GM12878 (cell line): ENCODE results near the gene AMDHD2.

Experiments used
- BMI1 ChIP-seq: fragments of 450-650 bp; IDR thresholded peaks from 2 replicates; pipeline ENCODE4 v1.6.1; 2016; ENCODE audit warnings: mild to moderate bottlenecking, moderate library complexity, borderline replicate concordance
- CREM ChIP-seq: IDR thresholded peaks from 2 replicates; pipeline ENCODE4 v1.6.1; 2014; ENCODE audit warnings: antibody characterized with exemption, low read depth
- HDAC6 ChIP-seq: fragments of 200-600 bp; sonication (generic); IDR thresholded peaks from one replicate; pipeline ENCODE4 v1.8.0; 2017; ENCODE audit warnings: antibody characterized with exemption; ENCODE audit not compliant: unreplicated experiment
- POLR2A ChIP-seq: IDR thresholded peaks from 2 replicates; pipeline ENCODE4 v1.6.1; 2011; ENCODE audit warnings: low read depth, mild to moderate bottlenecking, low read length
- POLR2AphosphoS5 ChIP-seq: IDR thresholded peaks from 2 replicates; pipeline ENCODE4 v1.6.1; 2011; ENCODE audit warnings: mild to moderate bottlenecking, low read length, inconsistent platforms
- RCOR1 ChIP-seq: conservative IDR thresholded peaks from 2 replicates; pipeline ENCODE4 v1.6.1; 2012; ENCODE audit warnings: low read depth, low read length, improper control_type of control experiment
- RUNX3 ChIP-seq: IDR thresholded peaks from 2 replicates; pipeline ENCODE4 v1.6.1; 2012; ENCODE audit warnings: low read length, inconsistent platforms
- TAF1 ChIP-seq: IDR thresholded peaks from 2 replicates; pipeline ENCODE4 v1.6.1; 2011; ENCODE audit warnings: mild to moderate bottlenecking, low read depth, low read length, borderline replicate concordance
- YY1 ChIP-seq: IDR thresholded peaks from 2 replicates; pipeline ENCODE4 v1.6.1; 2011; ENCODE audit warnings: low read depth, mild to moderate bottlenecking, low read length
- TF ChIP-seq, protein P1 (sequence below), 3 experiments: IDR thresholded peaks in 2 of 3; conservative IDR thresholded peaks in 1 of 3; 2 replicates each; pipeline ENCODE4 v1.5.1; 2011; ENCODE audit warnings: low read depth in 3 of 3, low read length in 3 of 3, mild to moderate bottlenecking in 3 of 3, control low read depth in 2 of 3, moderate library complexity in 2 of 3, inconsistent platforms in 1 of 3, mixed read lengths in 1 of 3; ENCODE audit not compliant: control insufficient read depth in 2 of 3, insufficient read depth in 1 of 3; ENCODE audit errors: extremely low read depth in 1 of 3
- TF ChIP-seq, protein P2 (sequence below): fragments of 150-350 bp; IDR thresholded peaks from 2 replicates; pipeline ENCODE4 v1.6.1; 2016; ENCODE audit warnings: low read depth, low read length

DNA sequence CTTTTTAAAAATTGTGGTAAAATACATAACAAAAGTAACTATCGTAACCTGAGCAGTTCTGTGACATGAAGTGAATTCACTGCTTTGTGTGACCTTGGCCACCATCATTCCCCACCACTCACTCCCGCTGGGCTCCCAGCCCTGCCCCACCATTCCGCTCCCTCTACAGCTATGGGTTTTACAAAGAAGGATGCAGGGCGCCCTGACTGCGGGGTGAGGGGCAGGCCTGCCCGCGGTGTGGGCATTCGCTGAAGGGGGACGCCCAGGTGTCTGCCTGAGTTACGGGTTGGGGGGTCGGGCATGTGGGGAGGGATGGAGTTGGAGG lies 11.2 kb downstream of the AMDHD2 start, which contains the start of gene CEMP1:
- TF ChIP-seq TAF1 (no peak), YY1 (no peak), RCOR1 (no peak), BMI1 (no peak), POLR2AphosphoS5 (no peak), POLR2A (no peak), RUNX3 (no peak), HDAC6 (no peak), CREM (no peak)
- TF ChIP-seq, protein P1, sequence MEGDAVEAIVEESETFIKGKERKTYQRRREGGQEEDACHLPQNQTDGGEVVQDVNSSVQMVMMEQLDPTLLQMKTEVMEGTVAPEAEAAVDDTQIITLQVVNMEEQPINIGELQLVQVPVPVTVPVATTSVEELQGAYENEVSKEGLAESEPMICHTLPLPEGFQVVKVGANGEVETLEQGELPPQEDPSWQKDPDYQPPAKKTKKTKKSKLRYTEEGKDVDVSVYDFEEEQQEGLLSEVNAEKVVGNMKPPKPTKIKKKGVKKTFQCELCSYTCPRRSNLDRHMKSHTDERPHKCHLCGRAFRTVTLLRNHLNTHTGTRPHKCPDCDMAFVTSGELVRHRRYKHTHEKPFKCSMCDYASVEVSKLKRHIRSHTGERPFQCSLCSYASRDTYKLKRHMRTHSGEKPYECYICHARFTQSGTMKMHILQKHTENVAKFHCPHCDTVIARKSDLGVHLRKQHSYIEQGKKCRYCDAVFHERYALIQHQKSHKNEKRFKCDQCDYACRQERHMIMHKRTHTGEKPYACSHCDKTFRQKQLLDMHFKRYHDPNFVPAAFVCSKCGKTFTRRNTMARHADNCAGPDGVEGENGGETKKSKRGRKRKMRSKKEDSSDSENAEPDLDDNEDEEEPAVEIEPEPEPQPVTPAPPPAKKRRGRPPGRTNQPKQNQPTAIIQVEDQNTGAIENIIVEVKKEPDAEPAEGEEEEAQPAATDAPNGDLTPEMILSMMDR (IDR thresholded peaks at IDR 0.05 in 2 of 3, conservative IDR thresholded peaks at IDR 0.05 in 1 of 3; ENCODE audit: control insufficient read depth in 2 of 3, extremely low read depth in 1 of 3, insufficient read depth in 1 of 3, low read depth in 3 of 3, low read length in 3 of 3), result no peak
- TF ChIP-seq, protein P2, sequence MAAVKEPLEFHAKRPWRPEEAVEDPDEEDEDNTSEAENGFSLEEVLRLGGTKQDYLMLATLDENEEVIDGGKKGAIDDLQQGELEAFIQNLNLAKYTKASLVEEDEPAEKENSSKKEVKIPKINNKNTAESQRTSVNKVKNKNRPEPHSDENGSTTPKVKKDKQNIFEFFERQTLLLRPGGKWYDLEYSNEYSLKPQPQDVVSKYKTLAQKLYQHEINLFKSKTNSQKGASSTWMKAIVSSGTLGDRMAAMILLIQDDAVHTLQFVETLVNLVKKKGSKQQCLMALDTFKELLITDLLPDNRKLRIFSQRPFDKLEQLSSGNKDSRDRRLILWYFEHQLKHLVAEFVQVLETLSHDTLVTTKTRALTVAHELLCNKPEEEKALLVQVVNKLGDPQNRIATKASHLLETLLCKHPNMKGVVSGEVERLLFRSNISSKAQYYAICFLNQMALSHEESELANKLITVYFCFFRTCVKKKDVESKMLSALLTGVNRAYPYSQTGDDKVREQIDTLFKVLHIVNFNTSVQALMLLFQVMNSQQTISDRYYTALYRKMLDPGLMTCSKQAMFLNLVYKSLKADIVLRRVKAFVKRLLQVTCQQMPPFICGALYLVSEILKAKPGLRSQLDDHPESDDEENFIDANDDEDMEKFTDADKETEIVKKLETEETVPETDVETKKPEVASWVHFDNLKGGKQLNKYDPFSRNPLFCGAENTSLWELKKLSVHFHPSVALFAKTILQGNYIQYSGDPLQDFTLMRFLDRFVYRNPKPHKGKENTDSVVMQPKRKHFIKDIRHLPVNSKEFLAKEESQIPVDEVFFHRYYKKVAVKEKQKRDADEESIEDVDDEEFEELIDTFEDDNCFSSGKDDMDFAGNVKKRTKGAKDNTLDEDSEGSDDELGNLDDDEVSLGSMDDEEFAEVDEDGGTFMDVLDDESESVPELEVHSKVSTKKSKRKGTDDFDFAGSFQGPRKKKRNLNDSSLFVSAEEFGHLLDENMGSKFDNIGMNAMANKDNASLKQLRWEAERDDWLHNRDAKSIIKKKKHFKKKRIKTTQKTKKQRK, result no peak
